HepG2 (cell line): Measurements from ENCODE around the gene NBPF1. TPM values are rescaled to one million over a fixed set of nuclear protein-coding genes. Genes with fewer than 3 reads are reported as not detected.
A peak's percentile ranks its signal among the peaks of the same experiment; 100 is the strongest.

Source experiments
- ARNT ChIP-seq: fragments of 450-650 bp; IDR thresholded peaks from 2 replicates; pipeline ENCODE4 v1.6.1; 2017
- GATAD1 ChIP-seq: IDR thresholded peaks from 2 replicates; pipeline ENCODE4 v1.6.1; 2016; ENCODE audit warnings: missing genetic modification reagents, missing compliant biosample characterization
- KDM2A ChIP-seq: sonication (generic); formaldehyde crosslinking; IDR thresholded peaks from 2 replicates; pipeline ENCODE4 v1.4.0; 2020; ENCODE audit warnings: low read depth, missing genetic modification reagents, borderline replicate concordance
- MATR3 ChIP-seq: sonication (generic); formaldehyde crosslinking; IDR thresholded peaks from 2 replicates; pipeline ENCODE4 v1.4.0; 2020; ENCODE audit warnings: missing genetic modification reagents
- NFIB ChIP-seq: sonication (generic); formaldehyde crosslinking; IDR thresholded peaks from 2 replicates; pipeline ENCODE4 v1.9.0; 2021; ENCODE audit warnings: missing genetic modification reagents, mild to moderate bottlenecking, borderline replicate concordance
- PITX1 ChIP-seq: sonication (generic); formaldehyde crosslinking; IDR thresholded peaks from 2 replicates; pipeline ENCODE4 v1.5.1; 2020; ENCODE audit warnings: mild to moderate bottlenecking, missing genetic modification reagents
- RXRB ChIP-seq: IDR thresholded peaks from 2 replicates; pipeline ENCODE4 v1.6.1; 2016; ENCODE audit warnings: borderline replicate concordance, missing genetic modification reagents, missing compliant biosample characterization
- SMYD3 ChIP-seq: sonication (generic); formaldehyde crosslinking; IDR thresholded peaks from 2 replicates; pipeline ENCODE4 v1.8.1; 2023; ENCODE audit warnings: mild to moderate bottlenecking, missing genetic modification reagents
- SNAPC4 ChIP-seq: sonication (generic); formaldehyde crosslinking; IDR thresholded peaks from 2 replicates; pipeline ENCODE4 v1.4.0; 2020; ENCODE audit warnings: mild to moderate bottlenecking, missing genetic modification reagents
- TP53 ChIP-seq: sonication (generic); formaldehyde crosslinking; conservative IDR thresholded peaks from 2 replicates; pipeline ENCODE4 v1.4.0; 2020; ENCODE audit warnings: missing genetic modification reagents
- ZC3H13 ChIP-seq: sonication (generic); formaldehyde crosslinking; IDR thresholded peaks from 2 replicates; pipeline ENCODE4 v1.8.1; 2023; ENCODE audit warnings: mild to moderate bottlenecking, missing genetic modification reagents, moderate library complexity
- ZFP36 ChIP-seq: fragments of 150-350 bp; IDR thresholded peaks from 2 replicates; pipeline ENCODE4 v1.6.1; 2018; ENCODE audit warnings: borderline replicate concordance, low read length, low read depth; ENCODE audit not compliant: partially characterized antibody
- ZFP90 ChIP-seq: sonication (generic); formaldehyde crosslinking; IDR thresholded peaks from 2 replicates; pipeline ENCODE4 v1.8.0; 2022; ENCODE audit warnings: missing genetic modification reagents, mild to moderate bottlenecking, inconsistent platforms, borderline replicate concordance
- ZNF101 ChIP-seq: sonication (generic); formaldehyde crosslinking; IDR thresholded peaks from 2 replicates; pipeline ENCODE4 v1.4.0; 2020; ENCODE audit warnings: mild to moderate bottlenecking, low read depth, missing genetic modification reagents, borderline replicate concordance
- ZNF121 ChIP-seq: sonication (generic); formaldehyde crosslinking; IDR thresholded peaks from 2 replicates; pipeline ENCODE4 v1.5.0; 2020; ENCODE audit warnings: mild to moderate bottlenecking, missing genetic modification reagents
- ZNF205 ChIP-seq: IDR thresholded peaks from 2 replicates; pipeline ENCODE4 v1.6.1; 2018; ENCODE audit warnings: missing biosample characterization, missing genetic modification reagents
- ZNF275 ChIP-seq: sonication (generic); formaldehyde crosslinking; IDR thresholded peaks from 2 replicates; pipeline ENCODE4 v1.8.0; 2022; ENCODE audit warnings: missing genetic modification reagents, mild to moderate bottlenecking, inconsistent platforms, borderline replicate concordance
- ZNF556 ChIP-seq: sonication (generic); formaldehyde crosslinking; IDR thresholded peaks from 2 replicates; pipeline ENCODE4 v1.4.0; 2020; ENCODE audit warnings: mild to moderate bottlenecking, missing genetic modification reagents, borderline replicate concordance
- ZNF567 ChIP-seq: sonication (generic); formaldehyde crosslinking; IDR thresholded peaks from 2 replicates; pipeline ENCODE4 v1.8.1; 2023; ENCODE audit warnings: mild to moderate bottlenecking, missing genetic modification reagents, borderline replicate concordance
- ZNF724P ChIP-seq: sonication (generic); formaldehyde crosslinking; IDR thresholded peaks from 2 replicates; pipeline ENCODE4 v1.8.0; 2022; ENCODE audit warnings: missing genetic modification reagents, borderline replicate concordance
- ZNF75D ChIP-seq: sonication (generic); formaldehyde crosslinking; IDR thresholded peaks from 2 replicates; pipeline ENCODE4 v1.8.1; 2023; ENCODE audit warnings: missing genetic modification reagents, mild to moderate bottlenecking, borderline replicate concordance
- ZNF784 ChIP-seq: sonication (generic); formaldehyde crosslinking; IDR thresholded peaks from 2 replicates; pipeline ENCODE4 v1.5.1; 2020; ENCODE audit warnings: missing genetic modification reagents, mild to moderate bottlenecking, borderline replicate concordance
- polyA plus RNA-seq, 8 experiments: library from polyadenylated mRNA; depleted of rRNA in 3 of 8; stranded (reverse) in 7 of 8; unstranded in 1 of 8; fragments of >200 nt; fragmentation: Illumina TruSeq in 4 of 8; extraction: Trizol in 4 of 8; gene quantifications; 2 replicates each; pipeline versions ENCODE4 v1.2.1 to v1.2.3, GENCODE V29; 2011 to 2016; ENCODE audit warnings: low read depth in 4 of 8, missing spikeins in 1 of 8, mixed read lengths in 1 of 8; ENCODE audit not compliant: insufficient read depth in 1 of 8
- total RNA-seq, 5 experiments: library from RNA; depleted of rRNA; stranded (reverse); fragments of >200 nt; fragmentation: Illumina TruSeq; extraction: Trizol; gene quantifications; 2 replicates each; pipeline ENCODE4 v1.2.3, GENCODE V29; 2016; ENCODE audit warnings: low read depth in 1 of 5

The NBPF1 gene
- total and polyA plus RNA-seq, 2 of the 13 experiments (the other 11 are each of a cell fraction or from before 2014, with no cell fraction given): 30.3 to 35.6 TPM

GRCh38 chr1:16613185-16614147 is at the start of gene NBPF1 (continued):
- TF ChIP-seq RXRB: peak; percentile 70; the same call in 1 of the 2 replicates
- TF ChIP-seq ZNF75D (CRISPR knock-in tag): no peak
- TF ChIP-seq ZNF567 (CRISPR knock-in tag): peak; percentile 100
- no peak for TF ChIP-seq ZFP36
- TF ChIP-seq ZNF724P (CRISPR knock-in tag): peak; percentile 91; the same call in 1 of the 2 replicates
- peak; percentile 75 for TF ChIP-seq PITX1
- TF ChIP-seq MATR3: peak; percentile 99
- TF ChIP-seq ZNF205 (CRISPR knock-in tag): peak; percentile 95
- peak; percentile 88 for TF ChIP-seq GATAD1
- TF ChIP-seq ZFP90 (CRISPR knock-in tag): peak; percentile 97; the same call in 1 of the 2 replicates
- no peak for TF ChIP-seq ZC3H13
- peak; percentile 99 for TF ChIP-seq KDM2A (CRISPR knock-in tag)
- peak; percentile 93 for TF ChIP-seq TP53
- peak; percentile 96 for TF ChIP-seq ZNF101 (CRISPR knock-in tag)
- no peak for TF ChIP-seq ARNT
- TF ChIP-seq SNAPC4: peak; percentile 96
- no peak for TF ChIP-seq NFIB (CRISPR knock-in tag)
- TF ChIP-seq ZNF121: no peak
- peak; percentile 100 for TF ChIP-seq SMYD3
- TF ChIP-seq ZNF275 (CRISPR knock-in tag): no peak
- peak; percentile 97 for TF ChIP-seq ZNF784
- TF ChIP-seq ZNF556 (CRISPR knock-in tag): peak; percentile 100
